ENCODE data around the gene NBAS.

DNA sequence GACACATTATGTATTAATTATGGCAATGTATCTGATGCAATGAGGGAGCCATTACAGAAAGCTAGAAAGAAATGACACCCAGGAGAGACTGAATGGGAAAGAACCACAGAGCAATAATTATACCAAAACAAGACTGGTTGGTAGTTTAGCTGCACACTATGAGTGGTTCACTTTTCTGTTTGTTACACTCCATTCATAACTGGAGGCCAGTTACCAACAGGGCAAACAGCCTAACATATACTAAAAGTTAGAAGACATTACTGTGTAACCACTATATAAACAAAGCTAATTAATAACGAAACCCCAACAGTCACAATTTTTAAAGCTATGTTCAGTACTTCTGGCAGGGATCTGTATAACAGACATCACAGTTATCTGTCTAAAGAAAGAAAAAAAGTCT is 49.4 kb downstream of the NBAS start:
- no peak for TF ChIP-seq CTCF (IDR thresholded peaks at IDR 0.05; ENCODE audit: low read depth, low read length)
- TF ChIP-seq MYC (IDR thresholded peaks at IDR 0.05; ENCODE audit: low read depth, low read length): no peak
- TF ChIP-seq, protein P1, sequence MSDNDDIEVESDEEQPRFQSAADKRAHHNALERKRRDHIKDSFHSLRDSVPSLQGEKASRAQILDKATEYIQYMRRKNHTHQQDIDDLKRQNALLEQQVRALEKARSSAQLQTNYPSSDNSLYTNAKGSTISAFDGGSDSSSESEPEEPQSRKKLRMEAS (IDR thresholded peaks at IDR 0.05; ENCODE audit: low read depth, low read length): no peak
